HG03575 (cell line): ENCODE measurements around the gene HAUS8.
"Not testable (repeated sequence)": the region's sequence is repeated elsewhere in the genome, so short reads cannot be mapped to it uniquely, and the experiment has no call there.

Source experiments
- ATAC-seq: cut with Tn5 transposase; IDR thresholded peaks from one replicate; pipeline ENCODE4 v1.9.1; 2021; ENCODE audit not compliant: unreplicated experiment, insufficient number of reproducible peaks, low FRiP score; ENCODE audit errors: extremely low read depth

Gene HAUS8

GRCh38 chr19:17075035-17075863 lies at the start of gene HAUS8, which contains the start of gene MYO9B:
Gene HAUS8, minus strand, starts transcription at chr19:17075452. Its CDS starts 30 bp downstream, at chr19:17075422.
Gene MYO9B, plus strand, starts transcription at chr19:17075777. Its CDS starts 25,941 bp downstream, at chr19:17101718.
- ATAC-seq = no peak

- no peak for ATAC-seq
Observed at GRCh38 chr19:17124025-17124424, 48.8 kb upstream of the HAUS8 start.

GRCh38 chr19:17123041-17123440 lies 47.8 kb upstream of the HAUS8 start:
- ATAC-seq = no peak

- ATAC-seq = no peak
Observed at GRCh38 chr19:17121736-17122293, 46.6 kb upstream of the HAUS8 start.

GRCh38 chr19:17118957-17119356 lies 43.7 kb upstream of the HAUS8 start:
- ATAC-seq = no peak

GRCh38 chr19:17116996-17117702 lies 41.9 kb upstream of the HAUS8 start:
- ATAC-seq = no peak

- no peak for ATAC-seq
Observed at GRCh38 chr19:17114414-17114831, 39.2 kb upstream of the HAUS8 start.

- no peak for ATAC-seq
Observed at GRCh38 chr19:17113127-17113785, 38.0 kb upstream of the HAUS8 start.

- ATAC-seq = no peak
Observed at GRCh38 chr19:17112700-17113099, 37.4 kb upstream of the HAUS8 start.

GRCh38 chr19:17112271-17112670 lies 37.0 kb upstream of the HAUS8 start:
- ATAC-seq = no peak

- no peak for ATAC-seq
Observed at GRCh38 chr19:17111766-17112165, 36.5 kb upstream of the HAUS8 start.

GRCh38 chr19:17110599-17110966 lies 35.3 kb upstream of the HAUS8 start:
- ATAC-seq = no peak

- ATAC-seq = no peak
Observed at GRCh38 chr19:17109962-17110598, 34.8 kb upstream of the HAUS8 start.

GRCh38 chr19:17109300-17109699 lies 34.0 kb upstream of the HAUS8 start:
- ATAC-seq = no peak

GRCh38 chr19:17108453-17108784 lies 33.2 kb upstream of the HAUS8 start:
- no peak for ATAC-seq

- no peak for ATAC-seq
Observed at GRCh38 chr19:17107546-17108452, 32.5 kb upstream of the HAUS8 start.

GRCh38 chr19:17106964-17107363 lies 31.7 kb upstream of the HAUS8 start:
- not testable (repeated sequence) for ATAC-seq

- ATAC-seq = no peak
Observed at GRCh38 chr19:17105556-17105955, 30.3 kb upstream of the HAUS8 start.
